ENCODE data around the gene TMEM86B.
"Not testable (repeated sequence)": the region's sequence is repeated elsewhere in the genome, so short reads cannot be mapped to it uniquely, and the experiment has no call there.

Gene TMEM86B

GRCh38 chr19:55212447-55212846 lies 16.1 kb downstream of the TMEM86B start:
- no peak for DNase-seq

GRCh38 chr19:55209693-55210472 lies 18.7 kb downstream of the TMEM86B start:
- DNase-seq: no peak

- no peak for DNase-seq
These were observed 19.5 kb downstream of the TMEM86B start, which contains the start of gene PTPRH for GRCh38 chr19:55208880-55209692. Gene PTPRH (minus strand): TSS chr19:55209501. CDS start chr19:55209433, 68 bp downstream.

- no peak for DNase-seq
These were observed 21.7 kb downstream of the TMEM86B start for GRCh38 chr19:55206664-55207500.

DNA sequence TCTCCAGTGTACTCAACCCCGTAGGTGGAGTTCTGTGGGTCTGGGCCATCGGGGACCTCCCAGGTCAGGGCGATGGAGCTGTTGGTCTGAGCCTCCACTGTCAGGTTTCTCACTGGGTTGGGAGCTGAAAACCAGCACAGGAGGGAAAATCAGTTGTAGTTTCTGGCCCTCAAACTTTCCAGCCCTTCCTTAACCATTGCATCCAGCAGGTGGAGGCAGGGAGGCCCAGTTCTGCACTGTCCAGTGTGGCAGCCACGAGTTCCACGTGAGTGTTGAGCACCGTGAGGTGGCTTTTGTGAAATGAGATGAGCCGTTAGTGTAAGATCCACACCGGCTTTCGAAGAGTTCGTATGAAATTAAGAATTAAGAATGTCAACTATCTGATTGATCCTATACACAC lies 26.4 kb downstream of the TMEM86B start:
- not testable (repeated sequence) for DNase-seq

- DNase-seq: no peak
These were observed 28.9 kb downstream of the TMEM86B start for GRCh38 chr19:55199620-55200204.

- no peak for DNase-seq
These were observed 29.9 kb downstream of the TMEM86B start for GRCh38 chr19:55198651-55199050.

DNA sequence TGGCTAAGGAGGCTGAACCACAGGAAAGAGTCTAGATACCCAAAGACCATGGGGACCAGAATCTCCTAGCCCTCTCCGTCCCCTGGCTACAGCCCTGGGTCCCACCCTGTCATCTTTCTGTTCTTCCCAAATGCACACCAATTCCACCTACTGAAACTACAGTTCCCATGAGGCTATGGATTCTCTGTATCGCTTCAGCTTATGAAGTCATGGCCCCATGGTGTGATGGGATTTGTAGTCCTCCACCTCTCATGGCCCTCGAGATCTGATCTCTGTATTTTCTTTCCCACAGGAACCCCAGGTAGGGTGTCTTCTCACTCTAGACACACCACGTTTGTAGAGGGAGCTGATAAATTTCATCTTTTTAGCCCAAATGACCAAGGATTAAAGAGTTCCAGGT lies 31.0 kb downstream of the TMEM86B start:
- DNase-seq: no peak

- DNase-seq: no peak
These were observed 31.8 kb downstream of the TMEM86B start for GRCh38 chr19:55196803-55197202.

DNA sequence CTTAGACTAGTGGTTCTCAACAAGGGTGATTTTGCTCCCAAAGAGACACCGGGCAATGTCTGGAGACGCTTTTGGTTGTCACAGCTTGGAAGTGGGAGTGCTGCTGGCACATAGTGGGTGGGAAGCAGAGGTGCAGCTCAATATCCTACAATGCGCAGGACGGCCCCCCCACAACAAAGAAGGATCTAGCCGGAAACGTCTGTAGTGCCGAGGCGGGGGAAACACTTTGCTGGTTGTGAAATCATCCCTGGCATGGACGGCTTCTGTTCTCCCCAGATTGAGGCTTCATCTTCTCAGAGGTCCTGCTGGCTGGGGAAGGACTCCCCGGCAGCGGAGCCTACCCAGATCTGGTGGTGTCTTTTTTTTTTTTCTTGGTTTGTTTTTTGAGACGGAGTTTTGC lies 35.1 kb downstream of the TMEM86B start:
- DNase-seq: no peak

DNA sequence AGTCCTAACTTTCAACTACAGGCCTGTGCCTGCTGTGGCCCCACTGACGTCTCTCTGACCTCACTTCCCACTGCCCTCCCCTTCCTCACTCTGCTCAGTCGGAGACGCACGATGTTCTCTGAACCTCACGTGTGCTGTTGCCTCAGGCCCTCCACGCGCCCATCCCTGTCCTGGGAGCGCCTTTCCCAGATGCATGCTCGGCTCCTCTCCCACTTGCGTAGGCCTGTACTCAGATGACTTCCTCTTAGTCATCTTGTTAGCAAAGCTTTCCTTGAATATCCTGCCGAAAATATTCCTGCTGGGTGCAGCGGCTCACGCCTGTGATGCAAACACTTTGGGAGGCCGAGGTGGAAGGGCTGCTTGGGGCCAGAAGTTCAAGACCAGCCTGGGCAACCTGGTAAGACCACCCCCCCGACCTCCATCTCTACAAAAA lies 39.1 kb downstream of the TMEM86B start:
- no peak for DNase-seq

DNA sequence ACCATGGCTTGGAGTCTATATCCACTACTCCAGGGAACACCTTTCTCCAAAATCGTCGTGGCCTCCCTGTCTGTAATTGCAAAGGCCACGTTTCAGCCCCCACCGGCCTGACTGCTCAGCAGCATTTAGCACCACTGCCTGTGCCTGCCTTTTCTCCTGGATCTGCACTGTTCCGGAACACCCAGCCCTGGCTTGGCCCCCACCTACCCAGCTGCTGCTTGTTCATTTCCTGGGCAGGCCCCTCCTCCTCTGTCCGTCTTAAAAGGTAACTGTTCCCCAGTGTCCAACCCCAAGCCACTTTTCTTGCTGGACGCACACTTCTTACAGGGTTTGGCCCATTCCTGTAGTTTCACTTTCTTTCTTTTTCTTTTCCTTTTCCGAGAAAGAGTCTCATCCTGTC lies 39.9 kb downstream of the TMEM86B start:
- no peak for DNase-seq

- DNase-seq: no peak
These were observed 42.5 kb downstream of the TMEM86B start for GRCh38 chr19:55186080-55186479.

- DNase-seq: no peak
These were observed 46.8 kb downstream of the TMEM86B start for GRCh38 chr19:55181740-55182139.

DNA sequence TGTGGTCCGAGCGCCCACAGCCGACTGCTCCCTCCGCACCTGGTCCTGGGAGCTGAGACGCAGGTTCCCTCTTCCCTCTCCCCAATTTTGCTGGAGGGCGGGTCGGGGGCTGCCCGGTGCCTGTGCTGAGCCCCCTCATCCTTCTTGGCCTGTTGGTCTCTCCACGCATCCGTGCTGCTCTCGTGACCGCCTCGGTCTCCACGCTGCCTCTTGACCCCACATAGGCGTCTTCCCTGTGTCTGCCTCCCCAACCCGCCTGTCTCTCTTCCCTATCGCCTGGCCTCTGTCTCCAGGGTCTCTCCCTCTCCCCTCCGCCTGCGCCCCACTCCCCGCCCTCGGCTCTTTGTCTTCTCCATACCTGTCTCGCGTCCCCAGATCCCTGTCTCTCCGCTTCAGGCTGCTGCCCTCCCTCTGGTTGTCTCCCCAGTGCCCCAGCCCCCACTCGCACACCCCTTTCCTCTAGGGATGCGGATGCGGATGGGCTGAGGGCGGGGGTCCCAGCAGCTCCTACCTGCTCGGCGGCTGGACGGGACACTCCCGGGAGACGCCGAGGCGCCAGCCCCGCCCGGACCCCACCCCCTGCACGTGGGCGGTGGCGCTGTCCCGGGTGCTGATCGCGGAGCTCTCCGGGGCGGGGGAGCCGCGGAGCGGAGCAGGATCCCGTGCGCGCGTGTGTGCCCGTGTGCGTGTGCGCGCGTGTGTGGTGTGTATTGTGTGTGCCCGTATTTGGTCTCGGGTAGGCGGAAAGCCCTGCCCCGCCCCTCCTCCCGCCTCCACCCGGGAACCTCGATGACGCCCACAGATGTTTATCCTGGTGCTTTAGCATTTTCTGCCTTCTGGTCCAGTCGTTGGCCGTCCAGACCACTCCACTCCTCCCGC lies 48.7 kb downstream of the TMEM86B start, which contains the start of gene SYT5:
Gene SYT5 (minus strand): TSS at position 684 of the 879 bp plus-strand sequence. CDS start 1,248 bp downstream, outside the sequence.
- peak; percentile 38 for DNase-seq

DNA sequence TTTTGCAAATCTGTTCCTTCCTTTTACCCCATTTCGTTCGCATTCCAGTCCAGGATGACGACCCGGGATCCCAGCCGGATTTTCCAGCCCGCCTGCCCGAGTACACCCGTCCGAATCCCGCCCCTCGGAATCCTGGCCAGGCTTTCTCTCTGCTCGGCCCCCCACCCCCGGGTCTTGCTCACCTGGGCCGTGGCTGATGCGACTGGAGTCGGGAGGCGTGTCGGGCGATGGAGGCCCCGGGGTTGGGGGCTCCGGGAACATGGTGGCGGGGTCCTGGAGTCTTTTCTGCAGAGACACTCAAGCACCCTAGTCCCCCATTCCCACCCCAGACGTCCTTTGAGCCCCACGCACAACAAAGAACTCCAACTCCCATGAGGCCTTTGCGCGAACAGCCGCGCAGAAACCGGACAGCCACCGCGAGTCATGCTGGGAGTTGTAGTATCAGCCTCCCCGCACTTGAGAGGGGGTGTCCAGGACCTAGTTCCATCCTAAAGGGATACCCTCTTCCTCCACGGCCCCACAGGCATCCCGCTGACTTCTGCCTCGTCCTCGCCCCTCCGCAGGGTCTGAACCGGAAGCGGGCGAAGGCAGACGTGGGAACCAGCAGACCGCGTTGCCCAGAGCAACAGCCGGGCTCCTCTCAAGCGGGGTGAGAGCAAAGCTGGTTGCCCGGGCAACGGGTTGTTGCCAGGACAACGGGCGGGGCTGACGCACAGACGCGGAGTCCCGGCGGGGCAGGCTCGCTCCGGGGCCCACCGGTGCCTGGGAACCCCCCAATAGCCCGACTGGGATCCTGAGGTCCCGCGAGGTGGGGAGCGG lies 49.6 kb downstream of the TMEM86B start:
- DNase-seq: peak; percentile 91

Measured in NCI-H748 treated with DMSO at 0.1 percent for 48 hours (cell line).